ENCODE data around the gene SLC44A2.

The SLC44A2 gene

GRCh38 chr19:10617409-10618121 is 7.8 kb upstream of the SLC44A2 start:
- no peak for DNase-seq

- DNase-seq: no peak
These were observed 6.5 kb upstream of the SLC44A2 start for GRCh38 chr19:10618846-10619245.

DNA sequence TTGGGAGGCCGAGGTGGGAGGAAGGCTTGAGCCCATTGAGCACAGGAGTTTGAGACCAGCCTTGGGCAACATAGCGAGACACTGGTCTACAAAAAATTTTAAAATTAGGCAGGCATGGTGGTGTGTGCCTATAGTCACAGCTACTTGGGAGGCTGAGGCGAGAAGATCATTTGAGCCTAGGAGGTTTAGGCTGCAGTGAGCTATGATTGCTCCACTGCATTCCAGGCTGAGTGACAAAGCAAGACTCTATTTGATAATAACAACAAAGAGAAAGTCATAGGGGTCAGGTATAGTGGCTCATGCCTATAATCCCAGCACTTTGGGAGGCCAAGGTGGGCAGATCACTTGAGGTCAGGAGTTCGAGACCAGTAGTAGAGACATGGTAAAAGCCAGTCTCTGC is 4.6 kb upstream of the SLC44A2 start:
- no peak for DNase-seq

GRCh38 chr19:10621966-10622365 is 3.4 kb upstream of the SLC44A2 start:
- DNase-seq: no peak

DNA sequence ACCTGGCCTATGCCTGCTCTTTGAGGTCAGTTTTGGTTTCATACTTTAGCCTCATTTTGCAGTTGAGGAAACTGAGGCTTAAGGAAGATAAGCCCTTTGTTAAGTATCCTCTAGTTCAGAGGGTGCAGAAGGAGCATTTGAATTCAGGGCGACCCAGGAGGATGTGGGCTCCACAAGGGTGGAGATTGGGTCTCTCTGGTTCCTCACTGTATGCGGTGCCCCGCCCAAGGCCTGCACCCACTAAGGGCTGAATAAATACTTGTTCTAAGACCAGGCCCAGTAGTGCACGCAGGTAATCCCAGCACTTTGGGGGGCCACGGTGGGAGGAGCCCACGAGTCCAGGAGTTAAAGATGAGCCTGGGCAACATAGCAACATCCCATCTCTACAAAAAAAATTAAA is 768 bp upstream of the SLC44A2 start:
- DNase-seq: no peak

DNA sequence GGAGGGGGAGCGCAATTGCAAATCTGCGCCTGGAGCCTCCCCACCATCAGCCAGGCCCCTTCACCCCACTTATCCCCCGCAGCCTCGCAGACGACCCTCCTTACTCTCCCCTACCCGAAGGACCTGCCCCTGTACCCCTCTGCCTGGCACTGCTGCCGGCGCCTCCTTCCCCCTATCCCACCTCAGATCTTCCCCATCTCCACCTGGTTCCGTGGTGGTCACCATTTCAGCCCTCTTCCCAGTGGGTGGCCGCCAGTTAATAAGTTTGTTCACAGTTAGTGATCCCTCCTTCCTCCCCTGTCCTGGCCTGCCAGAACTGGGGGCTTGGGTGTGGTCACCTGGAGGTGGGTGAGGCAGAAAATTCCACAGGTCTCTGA is 397 bp downstream of the SLC44A2 start:
- no peak for DNase-seq

GRCh38 chr19:10631874-10632273 is 6.5 kb downstream of the SLC44A2 start:
- peak in 1 of 2 experiments; percentile 10 for DNase-seq

DNA sequence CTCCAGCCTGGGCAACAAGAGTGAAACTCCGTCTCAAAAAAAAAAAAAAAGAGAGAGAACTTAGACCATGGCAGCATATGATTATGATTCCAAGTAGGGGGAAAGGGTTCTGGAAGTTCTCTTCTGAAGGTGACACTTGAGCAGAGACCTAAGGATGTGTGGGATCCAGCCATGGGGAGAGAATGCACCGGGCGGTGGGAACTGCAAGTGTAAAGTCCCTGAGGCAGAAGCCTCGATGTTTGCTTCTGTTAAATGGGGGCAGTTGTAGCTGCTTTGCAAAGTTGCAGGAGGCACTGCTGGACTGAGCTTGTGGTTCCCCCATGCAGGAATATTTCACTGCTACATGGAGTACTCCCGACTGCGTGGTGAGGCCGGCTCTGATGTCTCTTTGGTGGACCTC is 9.1 kb downstream of the SLC44A2 start:
- no peak for DNase-seq

GRCh38 chr19:10634963-10635362 is 9.6 kb downstream of the SLC44A2 start:
- no peak for DNase-seq

- DNase-seq: no peak
These were observed 11.1 kb downstream of the SLC44A2 start for GRCh38 chr19:10636304-10636972.

GRCh38 chr19:10637894-10638293 is 12.5 kb downstream of the SLC44A2 start:
- DNase-seq: no peak

DNA sequence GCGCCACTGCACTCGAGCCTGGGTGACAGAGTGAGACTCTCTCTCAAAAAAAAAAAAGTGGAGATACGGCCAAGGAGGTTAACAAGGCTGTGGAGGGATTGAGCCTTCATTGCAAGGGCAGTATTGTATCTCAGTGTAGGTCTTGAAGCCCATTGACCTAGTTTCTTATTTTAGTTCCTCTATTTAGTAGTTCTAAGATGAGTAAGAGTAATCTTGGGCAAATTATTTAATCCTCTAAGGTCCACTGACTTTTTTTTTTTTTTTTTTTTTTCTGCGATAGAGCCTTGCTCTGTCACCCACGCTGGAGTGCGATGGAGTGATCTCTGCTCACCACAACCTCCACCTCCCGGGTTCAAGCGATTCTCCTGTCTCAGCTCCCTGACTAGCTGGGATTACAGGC is 14.5 kb downstream of the SLC44A2 start:
- no peak for DNase-seq

- no peak for DNase-seq
These were observed 15.0 kb downstream of the SLC44A2 start for GRCh38 chr19:10640361-10640760.

GRCh38 chr19:10641248-10641647 is 15.9 kb downstream of the SLC44A2 start:
- no peak for DNase-seq

DNA sequence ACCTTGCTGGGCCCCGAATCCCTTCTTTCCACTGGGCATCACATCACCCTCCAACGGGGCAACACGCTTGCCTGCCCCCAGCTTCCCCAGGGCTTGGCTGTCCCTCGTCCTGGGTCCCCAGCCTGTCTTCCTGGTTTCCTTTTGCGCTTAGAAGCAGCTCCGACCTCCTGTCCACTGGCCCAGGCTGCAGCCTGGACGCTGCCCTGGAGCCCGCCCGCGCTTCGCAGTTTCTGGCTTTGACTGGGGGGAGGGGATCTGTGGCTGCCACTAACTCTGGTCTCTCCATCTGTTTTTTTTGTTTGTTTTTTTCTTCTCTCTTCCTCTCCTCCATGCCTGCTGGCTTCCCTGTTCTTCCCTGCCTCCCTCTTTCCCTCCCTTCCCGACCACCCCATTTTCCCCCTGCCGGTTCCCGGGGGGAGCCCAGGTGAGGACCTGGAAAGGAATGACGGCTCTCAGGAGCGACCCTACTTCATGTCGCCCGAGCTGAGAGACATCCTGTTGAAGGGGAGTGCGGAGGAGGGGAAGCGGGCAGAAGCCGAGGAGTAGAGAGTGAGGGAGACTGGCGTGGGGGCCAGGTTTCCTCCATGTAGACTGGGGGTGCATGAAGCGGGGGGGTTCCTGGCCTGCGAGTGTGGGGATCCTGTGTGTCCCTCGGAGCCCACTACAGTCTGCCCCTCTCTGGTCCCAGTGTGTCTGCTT is 17.3 kb downstream of the SLC44A2 start:
- no peak for DNase-seq

DNA sequence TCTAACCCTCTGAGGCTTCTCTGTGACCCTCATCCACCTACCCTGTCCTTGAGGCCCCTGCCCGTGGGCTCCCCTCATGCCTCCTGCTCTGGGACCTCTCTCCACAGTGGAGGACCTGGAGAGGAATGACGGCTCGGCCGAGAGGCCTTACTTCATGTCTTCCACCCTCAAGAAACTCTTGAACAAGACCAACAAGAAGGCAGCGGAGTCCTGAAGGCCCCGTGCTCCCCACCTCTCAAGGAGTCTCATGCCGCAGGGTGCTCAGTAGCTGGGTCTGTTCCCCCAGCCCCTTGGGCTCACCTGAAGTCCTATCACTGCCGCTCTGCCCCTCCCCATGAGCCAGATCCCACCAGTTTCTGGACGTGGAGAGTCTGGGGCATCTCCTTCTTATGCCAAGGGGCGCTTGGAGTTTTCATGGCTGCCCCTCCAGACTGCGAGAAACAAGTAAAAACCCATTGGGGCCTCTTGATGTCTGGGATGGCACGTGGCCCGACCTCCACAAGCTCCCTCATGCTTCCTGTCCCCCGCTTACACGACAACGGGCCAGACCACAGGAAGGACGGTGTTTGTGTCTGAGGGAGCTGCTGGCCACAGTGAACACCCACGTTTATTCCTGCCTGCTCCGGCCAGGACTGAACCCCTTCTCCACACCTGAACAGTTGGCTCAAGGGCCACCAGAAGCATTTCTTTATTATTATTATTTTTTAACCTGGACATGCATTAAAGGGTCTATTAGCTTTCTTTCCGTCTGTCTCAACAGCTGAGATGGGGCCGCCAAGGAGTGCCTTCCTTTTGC is 18.0 kb downstream of the SLC44A2 start:
- DNase-seq: no peak

- no peak for DNase-seq
These were observed 18.6 kb downstream of the SLC44A2 start for GRCh38 chr19:10643968-10644259.

GRCh38 chr19:10644260-10645007 is 19.1 kb downstream of the SLC44A2 start:
- DNase-seq: peak; percentile 48 to 76

DNA sequence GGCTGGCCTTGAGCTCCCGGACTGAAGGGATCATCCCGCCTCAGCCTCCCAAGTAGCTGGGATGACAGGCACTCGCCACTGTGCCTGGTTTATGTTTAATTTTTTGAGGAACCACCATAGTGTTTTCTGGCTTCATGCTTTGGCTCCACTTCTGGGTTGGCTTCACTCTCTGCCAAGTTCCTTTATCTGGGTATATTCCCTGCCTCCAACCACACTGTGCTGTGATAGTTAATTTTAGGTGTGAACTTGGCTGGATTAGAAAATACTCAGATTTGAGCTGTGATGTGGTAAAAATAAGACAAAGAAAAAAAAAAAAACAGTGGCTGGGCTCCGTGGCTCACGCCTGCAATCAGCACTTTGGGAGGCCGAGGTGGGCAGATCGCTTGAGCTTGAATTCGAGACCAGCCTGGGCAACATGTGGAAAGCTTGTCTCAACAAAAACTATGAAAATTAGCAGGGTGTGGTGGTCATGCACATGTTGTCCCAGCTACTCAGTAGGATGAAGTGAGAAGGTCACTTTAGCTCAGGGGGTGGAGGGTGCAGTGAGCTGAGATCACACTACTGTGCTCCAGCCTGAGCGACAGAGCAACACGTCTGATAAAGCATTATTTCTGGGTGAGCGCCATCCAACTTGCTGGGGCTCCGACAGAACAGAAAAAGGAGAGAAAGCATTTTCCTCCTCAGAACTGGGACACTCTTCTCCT is 21.3 kb downstream of the SLC44A2 start:
- DNase-seq: no peak

- no peak for DNase-seq
These were observed 23.0 kb downstream of the SLC44A2 start for GRCh38 chr19:10648360-10648759.

GRCh38 chr19:10651851-10652250 is 26.5 kb downstream of the SLC44A2 start:
- DNase-seq: no peak

DNA sequence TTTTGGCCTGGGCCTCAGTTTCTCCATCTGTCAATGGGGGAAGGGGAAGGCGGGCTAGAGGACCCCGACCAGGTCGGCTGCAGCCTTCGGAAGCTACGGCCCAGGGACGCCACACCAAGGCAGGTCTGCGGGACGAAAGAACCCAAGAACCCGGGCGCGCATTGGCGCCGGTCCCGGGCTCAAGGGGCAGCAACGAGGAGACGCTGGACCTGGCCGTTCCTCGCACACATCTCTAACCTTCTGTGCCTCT is 28.1 kb downstream of the SLC44A2 start:
- DNase-seq: no peak

Measured in NCI-H524 (cell line).